CD4-positive, alpha-beta T cell treated with Interleukin-4 for 4 hours (primary cell): ENCODE measurements around the gene RCAN1.
"Not testable (repeated sequence)": the region's sequence is repeated elsewhere in the genome, so short reads cannot be mapped to it uniquely, and the experiment has no call there.

ENCODE experiments used
- DNase-seq: peaks from one replicate; pipeline ENCODE4 v3.0.0-alpha.2; 2020

RCAN1 gene

DNA sequence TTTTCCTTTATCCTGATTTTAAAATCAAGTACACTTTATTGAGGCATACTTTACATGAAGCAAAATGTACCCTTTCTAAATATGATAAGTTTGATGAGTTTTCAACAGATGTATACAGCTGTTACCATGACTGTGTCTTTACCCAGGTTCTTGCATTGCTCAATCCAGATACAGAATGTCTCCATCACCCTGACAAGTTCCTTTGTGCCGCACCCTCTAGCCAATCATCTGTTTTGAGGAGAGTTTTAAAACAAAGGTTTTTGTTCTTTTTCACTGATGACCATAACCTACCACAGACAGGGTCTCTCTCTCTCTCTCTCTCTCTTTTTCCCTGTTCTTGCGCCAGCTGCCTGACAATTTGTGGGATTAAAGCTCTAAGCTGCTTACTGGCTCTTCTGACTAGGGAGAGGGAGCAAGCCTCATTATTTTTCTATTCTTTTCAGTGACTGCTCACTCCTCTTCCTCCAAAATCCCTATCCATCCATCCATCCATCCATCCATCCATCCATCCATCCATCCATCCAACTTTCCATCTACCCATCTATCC, 101.7 kb downstream of the RCAN1 start:
- DNase-seq = no peak

DNA sequence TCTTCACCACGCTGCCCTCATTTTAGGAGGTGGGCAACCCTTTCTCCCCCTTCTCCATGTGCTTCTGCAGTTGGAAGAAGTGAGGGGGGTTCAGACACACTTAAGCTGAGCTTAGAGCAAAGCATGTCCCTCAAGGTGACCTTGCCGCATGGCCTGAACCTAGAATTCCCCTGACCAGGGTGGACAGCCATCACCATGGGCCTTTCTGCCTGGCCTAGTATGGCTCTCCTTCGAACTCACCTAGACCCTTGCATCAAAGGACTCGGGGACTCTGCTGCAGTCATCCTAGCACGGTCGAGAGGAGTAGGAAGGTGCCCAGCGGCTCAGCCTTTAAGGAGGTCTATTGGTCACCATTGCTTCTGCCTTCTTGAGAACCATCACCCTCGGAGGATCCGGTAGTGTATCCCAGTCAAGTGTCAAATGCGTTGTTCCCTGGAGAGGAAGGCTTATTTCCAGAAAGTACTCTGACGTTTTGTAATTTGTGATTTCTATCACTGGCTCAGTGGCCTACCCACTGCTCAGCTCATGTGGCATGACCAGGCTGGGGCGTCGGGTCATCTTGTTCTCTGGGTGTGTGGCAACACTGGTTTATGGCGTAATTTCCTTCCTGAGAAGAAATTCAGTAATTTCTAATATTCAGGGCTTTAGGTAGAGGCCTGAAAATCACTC, 103.0 kb downstream of the RCAN1 start, which contains the start of gene KCNE1:
Gene KCNE1 (minus strand): TSS at position 424 of the 669 bp plus-strand sequence. CDS start 62,576 bp downstream, outside the sequence.
- no peak for DNase-seq

DNA sequence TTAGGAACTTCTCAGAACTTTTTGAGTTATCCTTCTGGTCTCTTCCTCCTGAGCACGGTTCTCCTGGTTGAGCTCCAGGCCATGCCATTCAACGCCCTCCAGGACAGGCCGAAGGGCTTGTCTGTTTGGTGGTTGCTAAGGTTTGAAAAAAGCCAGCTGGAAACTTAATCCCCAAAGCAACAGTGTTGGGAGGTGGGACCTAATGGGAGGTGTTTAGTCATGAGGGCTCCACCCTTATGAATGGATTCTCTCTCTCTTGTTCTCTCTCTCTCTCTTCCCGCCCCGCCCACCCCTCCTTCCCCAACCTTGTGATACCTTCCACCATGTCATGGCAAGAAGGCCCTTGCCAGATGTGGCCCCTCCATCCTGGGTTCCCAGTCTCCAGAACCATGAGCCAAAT, 103.7 kb downstream of the RCAN1 start:
- no peak for DNase-seq

DNA sequence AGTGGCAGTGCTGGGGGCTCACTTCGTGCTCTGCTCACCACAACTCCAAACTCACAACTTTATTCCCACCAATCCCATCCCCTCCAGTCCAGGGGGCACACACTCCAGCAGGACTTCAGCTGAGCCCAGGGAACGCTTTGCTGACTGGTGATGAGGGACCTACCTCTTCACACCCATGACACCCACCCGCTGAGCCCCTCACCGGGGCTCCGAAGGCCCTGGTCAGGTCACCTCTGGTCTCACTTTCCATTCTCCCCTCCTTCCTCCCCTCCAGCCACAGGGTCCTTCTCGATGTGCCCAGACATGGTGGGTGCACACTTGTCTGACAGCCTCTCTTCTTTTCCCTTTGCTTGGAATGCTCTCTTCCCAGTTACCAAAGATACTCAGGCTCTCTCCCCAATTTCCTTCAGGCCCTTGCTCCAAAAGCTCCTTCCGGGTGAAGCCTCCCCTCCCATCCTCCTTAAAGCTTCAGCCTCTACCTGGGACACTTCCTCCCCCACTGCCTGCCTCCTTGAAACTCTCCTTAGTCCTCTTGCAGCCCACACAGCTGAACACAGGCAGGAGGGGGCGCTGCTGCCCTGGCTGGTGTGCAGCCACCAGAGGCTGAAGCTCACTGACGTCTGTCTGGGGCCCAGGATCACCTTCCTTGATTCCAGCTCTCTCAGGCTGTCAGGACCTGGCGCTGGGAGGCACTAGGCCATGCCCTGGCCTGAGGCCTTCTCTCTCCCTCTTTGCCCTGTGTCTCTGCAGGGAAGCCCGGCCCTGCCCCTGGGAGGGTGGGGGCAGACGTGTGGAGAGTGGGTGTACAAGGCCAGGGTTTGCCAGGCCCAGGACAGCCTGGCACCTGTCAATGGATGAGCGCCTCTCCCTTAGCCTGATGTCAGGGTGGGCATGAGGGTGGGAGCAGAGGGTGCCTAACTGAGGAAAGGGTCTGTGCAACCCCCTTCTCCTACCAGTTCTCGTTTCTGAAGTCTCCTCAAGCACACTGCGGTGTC, 104.5 kb downstream of the RCAN1 start:
- DNase-seq = no peak

DNA sequence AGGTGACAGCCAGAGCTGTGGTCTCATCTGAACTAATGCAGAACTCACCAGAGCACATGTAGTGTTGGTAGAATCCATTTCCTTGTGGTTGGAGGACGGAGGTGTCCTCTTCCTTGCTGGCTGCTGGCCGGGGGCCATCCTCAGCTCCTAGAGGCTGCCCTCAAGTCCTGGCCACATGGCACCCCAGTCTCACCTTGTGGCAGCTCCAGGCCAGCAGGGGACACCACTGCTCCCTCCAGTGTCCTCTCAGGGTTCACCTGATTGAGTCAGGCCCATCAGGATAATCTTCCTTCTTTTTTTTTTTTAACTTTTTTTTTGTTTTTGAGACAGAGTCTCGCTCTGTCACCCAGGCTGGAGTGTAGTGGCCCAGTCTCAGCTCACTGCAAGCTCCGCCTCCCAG, 105.8 kb downstream of the RCAN1 start:
- DNase-seq = no peak

DNA sequence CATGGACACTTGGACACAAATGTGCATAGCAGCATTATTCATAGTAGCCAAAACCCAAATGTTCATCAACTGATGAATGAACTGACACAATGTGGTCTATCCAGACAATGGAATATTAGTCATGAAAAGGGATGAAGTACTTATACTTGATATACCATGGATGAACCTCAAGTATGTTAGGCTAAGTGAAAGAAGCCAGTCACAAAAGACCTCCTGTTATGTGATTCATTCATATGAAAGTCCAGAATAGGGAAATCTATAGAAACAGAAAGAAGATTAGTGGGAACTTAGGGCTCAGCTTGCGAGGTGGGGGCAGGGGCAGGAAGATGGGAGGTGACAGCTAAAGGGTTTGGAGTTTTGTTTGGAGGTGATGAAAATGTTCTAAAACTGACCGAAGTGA, 110.3 kb downstream of the RCAN1 start:
- DNase-seq = no peak

DNA sequence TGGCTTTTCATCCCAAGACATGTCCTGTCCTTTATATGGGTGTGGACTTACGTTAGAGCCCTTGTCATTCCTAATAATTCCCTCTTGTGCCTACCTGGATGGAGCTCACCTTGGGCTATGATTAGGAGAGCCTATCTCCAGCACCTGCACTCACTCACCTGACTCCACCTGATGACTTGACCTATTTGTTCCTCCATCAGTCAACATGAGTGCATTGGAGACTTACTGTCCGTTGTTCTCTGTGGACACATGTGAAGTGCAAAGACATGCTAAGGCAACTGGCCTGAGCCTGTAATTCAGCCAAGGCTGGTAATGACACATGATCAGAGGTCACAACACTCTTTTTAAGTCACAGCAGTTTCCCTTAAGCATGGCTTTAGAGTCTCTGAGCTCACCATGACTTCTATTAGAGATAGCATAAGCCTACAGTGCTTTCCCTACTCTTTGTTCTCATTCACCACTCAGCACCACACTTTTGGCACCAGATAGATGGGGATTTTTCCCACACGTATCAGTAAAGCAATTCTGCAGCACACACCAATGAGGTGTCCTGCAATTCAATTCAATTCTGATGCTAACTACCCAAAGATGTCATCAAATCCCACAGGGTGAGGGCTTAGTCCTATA, 112.3 kb downstream of the RCAN1 start:
- DNase-seq = no peak

DNA sequence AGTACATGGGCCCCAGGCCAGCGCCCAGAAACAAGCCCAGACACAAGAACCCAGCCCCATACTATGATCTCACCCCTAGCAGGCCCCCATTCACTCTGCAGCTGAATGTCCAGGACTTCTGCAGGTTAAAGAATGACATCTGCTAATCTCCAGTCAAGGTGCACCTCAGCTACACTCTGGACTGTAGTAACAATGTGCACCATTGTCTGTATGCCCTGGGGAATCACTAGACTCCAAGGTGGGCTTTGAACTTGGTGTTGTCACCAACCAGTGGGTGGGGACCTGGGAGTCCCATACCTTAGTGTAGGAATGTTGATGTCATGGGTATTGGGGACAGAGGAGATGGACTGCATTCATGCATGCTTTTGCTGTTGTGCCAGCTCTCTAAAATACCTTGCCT, 113.2 kb downstream of the RCAN1 start:
- DNase-seq = no peak

DNA sequence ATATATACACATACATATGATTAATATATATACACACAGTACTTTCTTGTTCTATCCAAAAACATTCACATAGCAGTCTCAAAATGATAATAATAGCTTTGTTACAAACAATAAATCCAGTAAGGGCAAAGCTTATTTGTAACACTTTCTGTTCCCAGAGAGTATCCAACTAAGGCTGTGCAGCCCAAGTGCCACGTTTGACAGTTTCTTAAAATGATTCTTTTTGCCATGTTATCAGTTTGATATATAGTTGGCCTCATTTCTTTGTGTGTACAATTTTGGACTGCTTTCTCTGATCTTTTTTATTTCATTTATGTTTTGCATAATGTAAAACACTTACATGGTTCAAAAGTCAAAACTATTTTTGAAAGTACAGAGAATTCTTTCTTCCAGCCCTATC, 114.7 kb downstream of the RCAN1 start:
- DNase-seq = no peak

DNA sequence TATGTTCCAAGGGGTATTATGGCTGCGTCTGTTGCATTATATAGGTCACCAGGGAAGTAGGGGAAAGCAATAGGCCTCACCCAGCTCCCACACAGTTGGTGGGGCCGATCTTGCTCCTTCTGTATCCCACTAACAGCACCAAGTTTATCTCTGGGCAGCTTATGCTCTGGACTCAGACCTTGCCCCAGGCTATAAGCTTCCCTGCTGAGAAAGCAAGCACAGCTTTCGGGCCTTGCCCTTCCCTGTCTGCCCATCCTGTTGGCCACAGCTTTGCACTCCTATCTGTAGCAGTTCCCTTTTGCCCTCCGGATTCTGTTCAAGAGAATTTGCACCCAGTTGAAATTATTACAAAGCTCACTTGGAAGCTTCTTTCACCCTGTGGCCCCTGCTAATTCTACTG, 115.8 kb downstream of the RCAN1 start:
- DNase-seq = no peak

DNA sequence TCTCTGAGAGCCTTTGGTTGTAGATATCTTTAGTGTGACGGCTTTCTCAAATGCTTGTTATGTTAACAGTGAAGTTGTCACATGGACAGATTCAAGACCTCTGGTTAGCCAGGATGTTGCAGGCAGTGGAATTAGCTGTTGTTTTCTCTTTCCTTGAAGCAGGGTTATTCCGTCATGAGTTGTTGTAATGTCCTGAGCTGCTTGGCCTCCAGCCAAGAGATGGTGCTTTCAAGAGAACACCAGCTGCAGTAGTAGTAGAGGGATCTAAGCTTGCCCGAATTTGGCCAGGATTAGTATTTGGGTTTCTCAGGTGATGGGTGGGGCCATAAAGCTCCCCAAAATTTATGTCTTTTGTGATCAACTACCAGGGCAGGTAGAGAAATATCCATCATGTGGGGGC, 116.3 kb downstream of the RCAN1 start:
- DNase-seq = no peak

DNA sequence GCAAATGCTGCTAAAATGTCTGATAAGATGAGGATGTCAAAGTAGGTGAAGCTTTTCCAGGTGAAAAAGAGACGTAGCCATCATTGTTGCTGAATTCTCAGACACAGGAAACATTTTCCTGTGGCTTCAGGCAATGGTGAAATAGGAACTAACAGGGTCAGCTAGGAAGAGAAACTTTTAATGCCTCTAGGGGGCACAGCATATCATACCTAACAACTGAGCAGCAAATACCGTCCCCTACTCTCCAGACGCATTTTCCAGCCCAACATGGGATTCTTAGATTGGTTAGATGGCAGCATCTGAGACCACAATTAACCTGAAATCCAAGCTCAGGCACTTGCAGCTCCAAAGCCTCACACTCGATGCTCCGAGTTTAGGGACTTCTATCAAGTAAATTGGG, 131.1 kb downstream of the RCAN1 start:
- not testable (repeated sequence) for DNase-seq

DNA sequence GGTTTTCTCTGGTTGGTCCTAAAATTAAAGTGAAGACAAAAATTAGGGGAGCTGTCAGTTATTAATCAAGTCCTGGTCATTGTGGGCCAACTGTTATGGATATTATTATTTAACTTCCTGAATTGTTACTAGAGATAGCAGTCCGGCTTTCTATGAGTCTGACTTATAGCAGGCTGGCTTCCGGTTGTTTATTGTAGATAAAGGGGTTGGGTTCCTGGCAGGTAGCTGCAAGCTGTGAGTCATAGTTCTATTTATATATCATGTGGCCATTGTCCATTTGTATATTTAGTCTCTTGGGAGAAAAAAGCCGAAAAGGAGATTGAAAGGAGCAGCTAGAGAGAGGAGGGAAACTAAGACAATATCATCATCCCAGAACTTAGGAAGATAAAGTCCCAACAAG, 131.5 kb downstream of the RCAN1 start:
- not testable (repeated sequence) for DNase-seq

DNA sequence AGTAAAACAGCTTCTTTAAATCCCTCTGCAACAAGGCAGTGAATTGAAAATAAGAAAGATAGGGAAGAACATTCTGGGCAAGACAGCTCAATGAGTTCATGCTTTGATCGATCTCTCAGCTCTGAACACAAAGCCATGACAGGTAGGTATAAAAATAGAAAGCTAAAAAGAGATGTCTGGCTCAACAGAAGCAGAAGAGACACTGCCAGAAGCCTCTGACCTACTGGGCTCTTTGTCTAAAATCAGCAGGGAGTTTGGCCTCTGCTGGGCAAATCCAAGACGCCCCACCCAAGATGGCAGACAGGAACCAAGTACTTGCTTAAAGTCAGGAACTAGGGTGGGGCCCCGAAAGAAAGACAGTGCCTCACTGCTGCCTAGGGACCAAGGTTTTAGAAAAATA, 147.6 kb downstream of the RCAN1 start:
- DNase-seq = not testable (repeated sequence)
